Nephron (organoid): ENCODE results near the gene CCDC157.

ENCODE experiments used
- H3K27ac Mint-ChIP-seq, 3 experiments: 2 replicates each; pipeline ENCODE4 v1.8.0; 2020; ENCODE audit warnings: mixed read lengths in 3 of 3, mild to moderate bottlenecking in 2 of 3, moderate library complexity in 1 of 3
- H3K27me3 Mint-ChIP-seq: 2 replicates; pipeline ENCODE4 v1.8.0; 2021; ENCODE audit warnings: low read depth, mild to moderate bottlenecking, moderate library complexity, mixed read lengths
- H3K36me3 Mint-ChIP-seq: 2 replicates; pipeline ENCODE4 v1.8.0; 2020; ENCODE audit warnings: low read depth, mixed read lengths
- H3K4me1 Mint-ChIP-seq: 2 replicates; pipeline ENCODE4 v1.8.0; 2020; ENCODE audit warnings: mixed read lengths
- H3K4me3 Mint-ChIP-seq, 3 experiments: 2 replicates each; pipeline ENCODE4 v1.8.0; 2020; ENCODE audit warnings: mild to moderate bottlenecking in 3 of 3, mixed read lengths in 3 of 3, moderate library complexity in 2 of 3
- H3K9me3 Mint-ChIP-seq: 2 replicates; pipeline ENCODE4 v1.8.0; 2020; ENCODE audit warnings: mixed read lengths
- CTCF ChIP-seq, 3 experiments: fragments of 200-600 bp; sonication (generic); IDR thresholded peaks; one replicate each; pipeline ENCODE4 v1.5.0; 2021; ENCODE audit warnings: antibody characterized with exemption in 3 of 3; ENCODE audit not compliant: unreplicated experiment in 3 of 3

Gene CCDC157

GRCh38 chr22:30317778-30318177 is 39.0 kb upstream of the CCDC157 start:
- Mint-ChIP-seq H3K4me1 (peaks cover 9% of the 10 kb centered on the region), H3K27me3 (peaks cover 5% of the 10 kb centered on the region), H3K36me3 (peaks cover 3% of the 10 kb centered on the region), H3K27ac (no peak overlapping the region), H3K4me3 (no peak overlapping the region), H3K9me3 (no peaks in the 10 kb centered on the region)
- no peak for TF ChIP-seq CTCF (IDR thresholded peaks at IDR 0.05; ENCODE audit: unreplicated experiment in 3 of 3)

GRCh38 chr22:30318799-30319419 is 37.9 kb upstream of the CCDC157 start:
- Mint-ChIP-seq H3K36me3 (peaks cover 3% of the 10 kb centered on the region), H3K4me1 (peaks cover 8% of the 10 kb centered on the region), H3K27me3 (peaks cover 5% of the 10 kb centered on the region), H3K27ac (no peak overlapping the region), H3K4me3 (no peak overlapping the region), H3K9me3 (no peaks in the 10 kb centered on the region)
- no peak for TF ChIP-seq CTCF (IDR thresholded peaks at IDR 0.05; ENCODE audit: unreplicated experiment in 3 of 3)

DNA sequence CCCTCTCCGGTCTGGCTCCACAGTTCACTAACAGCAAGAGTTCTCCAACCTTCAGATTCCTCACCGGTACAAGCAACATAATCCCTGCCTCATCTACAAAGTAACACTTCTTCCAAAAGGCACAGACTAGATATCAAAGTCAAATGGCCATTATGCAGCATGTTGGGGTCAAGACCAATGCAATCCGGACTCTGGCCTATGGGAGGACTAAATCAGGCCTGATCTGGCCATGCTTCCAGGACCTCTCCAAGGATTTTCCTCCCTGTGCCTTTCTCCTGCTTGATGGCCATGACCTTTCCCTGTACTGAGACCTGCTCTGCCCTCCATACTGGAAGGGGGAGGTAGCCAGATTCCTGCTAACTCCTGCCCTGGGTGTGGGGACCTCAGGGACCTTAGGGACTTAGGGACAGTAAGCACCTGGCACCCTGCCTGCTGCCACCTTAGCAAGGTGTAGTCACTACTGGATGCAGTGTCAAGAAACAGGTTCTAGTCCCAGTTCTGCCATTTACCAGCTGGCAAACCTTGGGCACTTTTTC is 36.7 kb upstream of the CCDC157 start:
- H3K27me3 Mint-ChIP-seq, result peaks cover 5% of the 10 kb centered on the region

DNA sequence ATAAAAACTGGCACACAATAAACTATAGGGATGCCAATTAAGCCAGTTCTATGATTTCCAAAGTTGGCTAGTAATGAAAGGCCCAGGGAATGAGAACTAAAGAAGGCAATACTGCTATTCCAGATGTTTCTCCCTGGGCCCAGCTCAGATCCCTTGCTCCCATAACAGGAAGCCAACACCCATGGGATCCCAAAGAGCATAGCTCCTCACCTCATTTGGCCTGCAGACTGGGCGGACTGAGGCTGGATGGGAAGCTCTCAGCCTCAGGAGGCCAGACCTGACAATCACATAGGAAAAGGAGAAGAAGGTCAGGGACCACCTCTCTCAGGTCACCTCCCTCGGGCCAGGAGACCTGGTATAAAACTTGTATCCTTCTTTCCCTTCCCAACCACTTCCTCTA is 35.3 kb upstream of the CCDC157 start:
- no peak for TF ChIP-seq CTCF (IDR thresholded peaks at IDR 0.05; ENCODE audit: unreplicated experiment in 3 of 3)
- Mint-ChIP-seq H3K27me3 (peaks cover 5% of the 10 kb centered on the region), H3K36me3 (peaks cover 3% of the 10 kb centered on the region), H3K4me1 (peaks cover 19% of the 10 kb centered on the region), H3K4me3 (no peak overlapping the region), H3K9me3 (no peaks in the 10 kb centered on the region), H3K27ac (no peak overlapping the region)

More for the DNA sequence above, 36.7 kb upstream of the CCDC157 start:
- Mint-ChIP-seq H3K4me1 (peaks cover 12% of the 10 kb centered on the region), H3K4me3 (no peak overlapping the region), H3K36me3 (peaks cover 3% of the 10 kb centered on the region), H3K27ac (no peak overlapping the region), H3K9me3 (no peaks in the 10 kb centered on the region)
- TF ChIP-seq CTCF (IDR thresholded peaks at IDR 0.05; ENCODE audit: unreplicated experiment in 3 of 3), result no peak

DNA sequence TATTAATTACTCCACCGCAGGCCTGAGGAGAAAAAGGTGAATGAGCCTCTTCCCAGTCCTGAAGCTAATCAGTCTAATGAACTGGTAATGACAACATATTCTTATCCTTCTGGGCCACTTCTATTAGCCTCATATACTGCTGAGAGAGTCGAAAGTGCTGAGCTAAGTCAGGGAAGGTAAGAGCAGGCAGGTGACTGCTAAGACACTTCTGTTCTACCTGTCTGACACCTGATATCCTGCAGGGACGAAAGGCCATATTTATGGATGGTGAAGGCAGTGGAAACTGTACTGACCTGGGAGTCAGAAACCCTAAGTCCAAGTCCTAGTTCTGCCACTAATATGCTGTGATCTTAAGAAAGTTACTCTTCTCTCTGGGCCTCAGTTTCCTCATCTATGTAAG is 33.6 kb upstream of the CCDC157 start:
- Mint-ChIP-seq H3K36me3 (peaks cover 3% of the 10 kb centered on the region), H3K4me1 (peaks cover 30% of the 10 kb centered on the region), H3K4me3 (peak overlapping the region in 1 of 3 experiments; percentile 20)

More for the DNA sequence above, 33.6 kb upstream of the CCDC157 start:
- peaks cover 5% of the 10 kb centered on the region for H3K27me3 Mint-ChIP-seq
- TF ChIP-seq CTCF (IDR thresholded peaks at IDR 0.05; ENCODE audit: unreplicated experiment in 3 of 3), result no peak
- H3K9me3 Mint-ChIP-seq, result no peaks in the 10 kb centered on the region
- no peak overlapping the region for H3K27ac Mint-ChIP-seq
